ENCODE measurements around the gene SCARB2.

DNA sequence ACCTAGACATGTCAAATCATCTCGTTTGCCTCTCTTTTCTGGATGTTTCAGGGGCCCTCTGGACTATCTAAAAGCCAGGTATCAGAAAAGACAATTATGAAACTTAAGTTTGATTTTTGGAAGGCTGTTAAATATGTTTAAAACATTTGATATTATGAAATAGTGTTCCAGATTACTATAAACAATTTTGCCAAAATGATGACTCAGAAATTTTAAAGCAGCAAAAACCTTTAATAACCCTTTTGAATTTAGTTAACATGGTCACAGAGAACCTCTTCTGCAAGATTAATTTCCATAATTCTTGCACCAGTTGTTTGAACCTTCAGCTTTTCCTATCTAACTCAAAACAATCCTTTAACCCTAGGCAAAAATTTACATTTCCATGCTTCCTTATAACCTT is 19.1 kb upstream of the SCARB2 start:
- TF ChIP-seq, protein P1, sequence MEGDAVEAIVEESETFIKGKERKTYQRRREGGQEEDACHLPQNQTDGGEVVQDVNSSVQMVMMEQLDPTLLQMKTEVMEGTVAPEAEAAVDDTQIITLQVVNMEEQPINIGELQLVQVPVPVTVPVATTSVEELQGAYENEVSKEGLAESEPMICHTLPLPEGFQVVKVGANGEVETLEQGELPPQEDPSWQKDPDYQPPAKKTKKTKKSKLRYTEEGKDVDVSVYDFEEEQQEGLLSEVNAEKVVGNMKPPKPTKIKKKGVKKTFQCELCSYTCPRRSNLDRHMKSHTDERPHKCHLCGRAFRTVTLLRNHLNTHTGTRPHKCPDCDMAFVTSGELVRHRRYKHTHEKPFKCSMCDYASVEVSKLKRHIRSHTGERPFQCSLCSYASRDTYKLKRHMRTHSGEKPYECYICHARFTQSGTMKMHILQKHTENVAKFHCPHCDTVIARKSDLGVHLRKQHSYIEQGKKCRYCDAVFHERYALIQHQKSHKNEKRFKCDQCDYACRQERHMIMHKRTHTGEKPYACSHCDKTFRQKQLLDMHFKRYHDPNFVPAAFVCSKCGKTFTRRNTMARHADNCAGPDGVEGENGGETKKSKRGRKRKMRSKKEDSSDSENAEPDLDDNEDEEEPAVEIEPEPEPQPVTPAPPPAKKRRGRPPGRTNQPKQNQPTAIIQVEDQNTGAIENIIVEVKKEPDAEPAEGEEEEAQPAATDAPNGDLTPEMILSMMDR (IDR thresholded peaks at IDR 0.05): no peak
- TF ChIP-seq POLR2A (IDR thresholded peaks at IDR 0.05): no peak

All from heart left ventricle (tissue), 13 donors.